HG02884 (cell line): ENCODE results near the gene RAPGEF4.

Experiments
- ATAC-seq: cut with Tn5 transposase; IDR thresholded peaks from one replicate; pipeline ENCODE4 v1.9.1; 2021; ENCODE audit warnings: mild to moderate bottlenecking, moderate library complexity; ENCODE audit not compliant: unreplicated experiment

RAPGEF4 gene

DNA sequence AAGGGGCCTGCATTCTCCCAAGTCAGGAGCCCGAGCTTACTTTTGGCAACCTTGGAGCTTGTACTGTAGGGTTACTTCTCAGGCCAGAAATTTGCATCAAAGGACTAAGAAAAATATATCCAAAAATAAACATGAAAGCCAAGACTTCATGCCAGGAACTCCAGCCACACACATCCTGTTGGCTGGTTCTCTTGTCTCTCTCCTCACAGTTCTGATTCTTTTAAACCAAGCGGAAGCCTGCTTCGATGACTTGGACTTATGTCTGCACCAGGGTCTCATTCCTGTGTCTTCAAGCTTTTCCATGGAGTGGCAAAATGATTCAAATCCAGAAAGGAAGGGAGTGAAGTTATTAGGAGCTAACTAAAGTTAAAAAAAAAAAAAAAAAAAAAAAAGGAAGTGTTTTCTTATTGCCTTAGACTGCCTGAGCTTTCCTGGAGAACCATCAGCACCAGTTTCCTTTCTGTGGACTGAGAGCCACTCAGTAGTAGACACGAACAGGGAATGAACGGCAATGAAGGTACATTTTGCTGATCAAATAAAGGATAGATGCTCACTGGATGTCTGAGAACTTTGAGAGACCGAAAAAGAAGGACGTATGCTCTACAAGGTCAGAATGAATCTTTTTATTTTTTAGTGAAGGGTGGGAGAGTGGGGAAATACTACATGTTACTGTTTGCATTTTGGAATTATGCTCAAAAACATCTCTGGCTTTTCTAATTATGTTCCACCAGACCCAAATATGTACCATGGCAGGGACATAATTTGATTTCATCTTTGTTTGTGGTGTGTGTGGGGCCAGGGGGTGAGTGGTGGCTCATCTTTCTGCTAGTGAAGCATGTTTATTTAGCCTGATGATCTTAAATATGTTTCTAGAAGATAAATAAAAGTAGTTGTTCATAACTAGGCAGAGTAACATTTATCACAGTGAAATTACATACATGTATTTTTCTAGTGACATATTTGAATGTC lies 86.0 kb downstream of the RAPGEF4 start:
- no peak for ATAC-seq

DNA sequence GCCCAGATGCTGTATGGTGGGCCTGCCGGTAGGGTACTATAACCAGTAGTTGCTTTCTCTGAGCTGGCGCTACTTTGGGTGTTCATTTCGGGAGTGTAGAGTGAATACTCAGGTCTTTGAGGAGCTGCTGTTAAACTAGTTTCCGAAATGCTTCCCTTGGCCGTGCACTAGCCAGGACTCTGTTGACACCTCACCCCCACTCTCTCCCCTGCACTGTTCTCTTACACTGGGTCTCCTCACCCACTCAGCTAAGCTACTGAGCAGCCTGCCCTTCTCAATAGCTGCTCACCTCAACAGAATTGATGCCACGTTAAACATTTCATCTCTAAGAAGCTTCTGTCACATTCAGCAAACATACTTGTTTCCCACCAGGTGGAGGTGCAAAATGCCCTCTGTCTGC lies 86.9 kb downstream of the RAPGEF4 start:
- no peak for ATAC-seq

DNA sequence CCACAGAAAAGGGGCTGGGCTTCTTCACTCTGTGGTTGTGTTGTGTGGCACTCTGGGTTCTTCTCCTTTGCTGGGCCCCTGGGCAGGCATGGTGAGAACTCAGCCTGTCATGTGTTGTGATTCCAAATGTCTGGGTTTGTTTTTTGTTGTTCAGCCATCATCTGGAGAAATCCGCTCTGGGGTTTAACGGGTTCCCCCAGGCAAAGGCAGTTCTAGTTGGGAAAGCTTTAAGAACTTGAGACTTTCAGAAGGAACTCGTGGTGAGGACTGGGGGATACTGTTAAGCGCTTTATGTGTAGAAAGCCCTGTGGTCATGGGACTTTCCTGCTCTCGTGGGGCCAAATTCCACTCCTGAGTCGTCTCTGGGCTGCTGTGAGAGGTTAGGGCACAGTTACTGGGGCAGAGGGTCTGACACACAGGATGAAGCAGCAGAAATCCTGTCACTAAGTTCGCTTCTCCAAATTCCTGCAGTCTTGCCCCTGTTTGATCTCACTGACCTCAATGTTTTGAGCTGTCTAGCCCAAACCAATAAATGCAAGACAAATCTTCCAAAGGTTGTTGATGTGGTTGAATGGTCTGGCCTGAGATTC lies 87.7 kb downstream of the RAPGEF4 start:
- no peak for ATAC-seq

DNA sequence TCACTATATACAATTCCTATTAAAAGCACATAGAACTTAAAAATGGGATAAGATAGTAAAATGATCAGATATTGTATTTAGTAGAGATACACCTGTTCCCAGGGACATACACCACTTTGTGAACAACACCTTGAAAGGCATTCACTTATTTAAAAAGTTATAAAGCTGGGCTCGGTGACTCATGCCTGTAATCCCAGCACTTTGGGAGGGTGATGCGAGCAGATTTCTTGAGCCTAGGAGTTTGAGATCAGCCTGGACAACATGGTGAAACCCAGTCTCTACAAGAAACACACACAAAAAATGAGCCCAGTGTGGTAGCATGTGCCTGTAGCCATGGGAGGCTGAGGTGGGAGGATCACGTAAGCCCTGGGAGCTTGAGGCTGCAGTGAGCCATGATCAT lies 90.9 kb downstream of the RAPGEF4 start:
- ATAC-seq = no peak

DNA sequence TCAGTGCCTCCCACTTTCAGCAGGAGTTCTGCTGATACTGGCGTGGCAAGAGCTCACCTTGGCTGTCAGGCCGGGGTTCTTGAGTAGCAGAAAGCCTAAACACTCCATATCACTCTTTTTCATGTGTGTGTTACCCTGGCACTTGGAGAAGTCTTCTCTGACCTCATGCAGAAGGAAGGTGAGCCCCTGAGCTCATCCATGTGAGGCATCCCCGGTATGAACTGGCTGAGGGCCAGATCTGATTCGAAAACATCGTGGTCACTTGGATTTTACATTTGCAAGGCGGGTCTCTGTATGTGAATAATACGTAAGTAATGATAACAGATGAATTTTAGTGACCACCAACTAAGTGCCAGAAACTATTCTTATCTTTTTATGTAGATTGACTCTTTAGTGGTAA lies 93.6 kb downstream of the RAPGEF4 start:
- ATAC-seq = no peak

DNA sequence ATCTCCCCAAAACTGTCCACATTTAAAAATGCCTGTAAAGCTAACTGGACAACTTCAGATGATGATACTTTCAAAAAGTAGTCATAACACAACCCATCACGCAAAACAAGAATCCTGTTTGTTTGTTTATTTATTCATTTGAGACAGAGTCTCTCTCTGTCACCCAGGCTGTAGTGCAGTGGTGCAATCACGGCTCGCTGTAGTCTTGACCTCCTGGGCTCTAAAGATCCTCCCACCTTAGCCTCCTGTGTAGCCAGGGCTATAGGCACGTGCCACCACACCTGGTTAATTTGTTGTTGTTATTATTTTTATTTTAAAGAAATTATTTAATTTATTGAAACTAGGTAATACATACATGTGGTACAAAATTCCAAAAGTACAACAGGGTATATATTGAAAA lies 94.8 kb downstream of the RAPGEF4 start:
- ATAC-seq = no peak

DNA sequence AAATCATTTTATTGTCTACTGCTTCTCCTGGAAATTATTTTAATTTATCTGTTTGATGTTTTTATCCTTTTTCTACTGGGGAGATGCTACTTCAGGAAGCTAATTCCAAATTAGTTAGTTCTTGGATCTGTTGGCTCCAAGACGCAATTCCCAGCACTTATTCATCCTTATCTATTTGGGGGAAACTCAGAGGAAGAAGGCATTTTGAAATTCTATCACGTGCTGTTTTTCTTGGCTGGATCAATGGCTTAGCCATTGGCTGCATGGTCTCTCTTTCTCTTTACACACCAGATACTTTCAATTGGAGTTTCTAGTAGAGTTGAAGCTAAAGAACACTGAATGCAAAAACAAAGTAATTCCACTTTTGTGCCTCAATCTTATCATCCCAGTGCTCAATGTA lies 98.3 kb downstream of the RAPGEF4 start:
- no peak for ATAC-seq

DNA sequence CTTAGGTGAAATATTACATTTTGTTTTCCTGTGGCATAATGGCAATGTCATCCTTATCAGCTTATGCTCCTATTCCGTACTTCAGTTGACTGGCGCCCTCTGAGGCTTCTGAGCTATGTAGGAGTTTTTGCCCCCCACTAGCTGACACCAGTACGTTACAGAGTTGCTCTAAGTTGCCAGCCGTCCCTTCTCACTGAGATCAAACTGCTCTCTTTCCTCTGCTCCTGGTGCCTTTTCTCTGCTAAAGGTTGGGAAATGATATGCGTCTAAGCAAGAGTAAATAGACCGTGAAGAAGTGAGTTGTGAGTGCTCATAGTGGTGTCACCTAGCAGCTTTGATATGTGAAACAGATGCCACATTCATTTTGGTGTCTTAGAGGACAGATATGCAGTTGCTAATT lies 99.2 kb downstream of the RAPGEF4 start:
- no peak for ATAC-seq

DNA sequence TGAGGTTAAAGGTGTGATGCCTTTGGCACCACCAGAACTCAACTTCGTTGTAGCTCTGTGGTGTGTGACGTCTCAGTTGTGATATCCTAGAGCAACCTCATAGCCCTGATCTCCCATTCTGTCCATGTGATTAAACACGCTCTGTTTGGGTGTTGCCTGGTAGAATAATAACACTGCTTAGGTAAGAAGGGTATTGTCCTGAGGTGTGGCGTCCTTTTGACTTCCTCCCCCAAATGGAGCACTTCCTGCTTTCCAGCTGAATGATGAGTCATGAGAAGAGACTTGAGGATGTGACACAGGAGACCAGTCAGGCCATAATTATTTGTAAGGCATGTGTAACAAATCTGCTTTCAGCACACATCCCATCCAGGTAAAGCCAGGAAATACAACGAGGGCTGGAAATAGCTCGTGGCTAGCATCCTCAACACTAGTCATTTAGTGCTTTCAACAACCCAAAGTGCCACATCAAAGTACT lies 100.7 kb downstream of the RAPGEF4 start:
- ATAC-seq = no peak

DNA sequence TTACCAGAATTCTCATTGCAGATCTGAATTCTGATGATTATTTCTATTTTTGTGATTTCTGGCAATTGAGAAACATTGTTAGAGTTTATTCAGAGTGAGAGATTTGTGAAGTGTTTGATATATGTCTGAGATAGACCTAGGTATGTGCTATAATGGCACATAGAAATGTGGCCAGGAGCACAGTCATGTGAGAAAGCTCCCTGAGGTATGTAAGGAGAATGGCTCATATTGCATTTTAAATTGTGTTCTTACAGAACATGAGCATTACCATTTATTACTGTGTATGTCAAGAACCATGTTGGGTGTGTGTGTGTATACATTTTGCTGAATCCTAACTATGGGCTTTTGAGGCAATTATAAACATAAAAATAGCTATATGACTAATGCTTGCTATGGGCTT lies 101.2 kb downstream of the RAPGEF4 start:
- no peak for ATAC-seq

DNA sequence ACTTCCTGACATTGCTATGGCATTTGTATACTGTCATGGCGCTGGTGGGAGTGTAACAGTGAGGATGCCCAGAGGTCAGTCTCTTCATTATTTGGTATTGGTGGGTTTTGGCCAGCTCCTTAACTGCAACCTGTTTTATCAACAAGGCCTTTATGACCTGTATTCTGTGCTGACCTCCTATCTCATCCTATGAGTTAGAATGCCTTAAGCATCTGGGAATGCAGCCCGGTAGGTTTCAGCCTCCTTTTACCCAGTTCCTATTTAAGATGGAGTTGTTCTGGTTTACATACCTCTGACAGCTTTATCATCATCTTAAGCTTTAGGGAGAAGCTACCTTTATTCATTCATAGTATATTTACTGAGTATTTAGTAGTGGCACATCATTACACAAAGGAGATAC lies 103.8 kb downstream of the RAPGEF4 start:
- ATAC-seq = no peak

DNA sequence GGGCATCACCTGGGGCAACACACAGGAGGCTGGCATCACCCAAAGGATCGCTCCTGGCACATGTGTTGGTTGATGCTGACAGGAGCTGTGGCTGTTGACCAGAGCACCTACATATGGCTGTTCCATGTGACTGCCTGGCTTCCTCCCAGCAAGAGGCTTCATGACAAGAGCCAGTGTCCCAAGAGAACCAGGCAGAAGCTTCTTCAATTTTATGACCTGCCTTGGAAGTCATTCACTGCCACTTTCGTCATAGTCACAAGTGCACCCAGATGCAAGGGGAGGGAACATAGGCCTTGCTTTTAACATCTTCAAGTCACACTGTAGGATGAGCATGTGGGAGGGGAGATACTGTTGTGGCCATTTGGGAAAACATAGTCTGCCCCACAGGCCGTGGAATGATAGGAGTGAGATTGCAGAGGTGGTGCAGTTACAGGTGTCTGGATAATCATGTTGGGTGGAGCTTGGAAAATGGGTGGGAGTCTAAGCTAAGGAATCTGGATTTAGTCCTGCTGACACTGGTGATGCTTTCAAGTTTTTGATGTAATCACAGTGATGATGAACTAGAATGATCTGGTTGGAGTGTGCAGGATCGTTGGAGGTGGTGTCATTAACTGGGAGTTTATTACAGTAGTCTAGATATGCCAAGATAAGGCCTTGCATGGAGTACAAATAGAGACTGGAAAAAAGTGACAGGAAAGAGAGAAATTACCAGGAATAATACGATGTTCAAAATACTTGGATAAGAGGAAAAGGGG lies 107.0 kb downstream of the RAPGEF4 start:
- ATAC-seq = no peak

DNA sequence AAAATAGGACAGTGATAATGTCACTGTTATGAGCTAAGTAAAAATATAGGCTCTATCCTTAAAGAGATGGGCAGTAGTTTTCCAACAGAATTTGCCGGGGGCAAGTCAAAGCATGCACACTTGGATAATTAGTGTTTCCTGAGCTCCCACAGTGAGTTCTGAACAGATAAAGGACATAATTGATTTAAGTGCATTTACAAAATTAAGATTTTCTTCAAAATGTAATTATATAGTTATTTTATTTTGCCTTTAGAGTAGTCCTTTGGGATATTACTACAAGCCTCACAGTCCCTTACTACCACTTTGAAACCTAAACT lies 107.6 kb downstream of the RAPGEF4 start:
- no peak for ATAC-seq

DNA sequence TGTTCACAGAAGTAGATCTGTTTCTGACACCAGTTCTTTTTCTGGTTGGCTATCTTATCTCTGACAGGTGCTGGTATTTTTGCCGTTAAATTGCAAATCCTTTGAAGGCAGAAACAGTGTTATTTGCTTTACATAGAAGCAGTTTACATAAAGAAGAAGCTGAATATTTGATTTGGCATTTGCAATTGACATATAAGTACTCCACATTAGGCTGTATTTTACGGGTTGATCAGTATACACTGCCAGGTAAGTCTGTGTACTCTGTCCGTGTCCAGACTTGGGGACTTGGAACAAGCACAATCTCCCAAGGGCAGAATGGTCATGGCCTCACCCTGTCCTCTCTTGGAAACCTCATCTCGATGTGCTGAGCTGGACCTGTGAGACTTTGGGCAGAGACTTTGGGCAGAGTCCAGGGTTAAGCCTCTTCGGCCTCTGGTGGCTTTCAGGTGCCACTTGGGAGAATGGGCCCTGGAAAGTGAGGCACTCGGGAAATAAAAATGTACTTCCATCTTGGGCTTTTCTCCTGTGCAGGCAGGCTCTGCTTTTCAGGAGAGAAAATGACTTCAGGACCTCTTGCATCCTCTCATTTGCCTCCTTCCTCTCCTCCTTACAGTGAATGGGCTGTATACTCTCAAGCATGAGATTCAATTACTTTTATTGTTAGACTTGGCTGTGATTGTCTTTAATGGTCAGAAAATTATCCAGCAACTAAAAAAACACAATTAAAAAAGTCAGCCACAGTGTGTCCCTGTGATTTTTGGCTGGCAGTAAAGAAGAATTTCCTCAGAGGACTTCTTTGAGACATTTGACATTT lies 108.5 kb downstream of the RAPGEF4 start:
- ATAC-seq = no peak

DNA sequence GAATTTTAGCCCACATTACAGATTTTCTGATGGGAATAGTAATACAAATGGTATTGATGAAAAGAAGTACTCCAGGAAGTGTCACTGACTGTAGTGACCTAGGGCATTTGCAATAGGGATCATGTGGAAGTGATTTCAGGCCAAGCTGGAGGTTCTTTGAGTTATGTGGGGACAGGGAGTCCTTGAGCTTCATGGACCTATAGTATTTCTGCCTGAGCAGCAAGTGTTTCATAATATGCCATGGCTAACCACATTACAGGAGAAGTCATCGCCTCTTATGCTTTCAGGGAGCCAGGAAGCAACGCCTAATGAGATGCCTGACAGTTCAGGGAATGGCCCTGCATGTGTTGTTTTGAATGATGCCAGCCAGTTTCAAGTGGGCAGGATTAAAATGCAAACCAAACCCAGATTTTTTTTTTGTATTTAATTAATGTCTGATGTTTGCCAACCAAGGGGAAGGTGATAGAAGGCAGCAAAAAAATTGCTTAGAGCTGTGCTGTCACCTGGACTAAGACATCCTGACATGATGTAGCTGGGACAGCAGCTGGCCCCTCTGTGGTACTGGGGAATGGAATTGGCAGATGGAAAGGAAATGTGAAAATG lies 109.5 kb downstream of the RAPGEF4 start:
- no peak for ATAC-seq

DNA sequence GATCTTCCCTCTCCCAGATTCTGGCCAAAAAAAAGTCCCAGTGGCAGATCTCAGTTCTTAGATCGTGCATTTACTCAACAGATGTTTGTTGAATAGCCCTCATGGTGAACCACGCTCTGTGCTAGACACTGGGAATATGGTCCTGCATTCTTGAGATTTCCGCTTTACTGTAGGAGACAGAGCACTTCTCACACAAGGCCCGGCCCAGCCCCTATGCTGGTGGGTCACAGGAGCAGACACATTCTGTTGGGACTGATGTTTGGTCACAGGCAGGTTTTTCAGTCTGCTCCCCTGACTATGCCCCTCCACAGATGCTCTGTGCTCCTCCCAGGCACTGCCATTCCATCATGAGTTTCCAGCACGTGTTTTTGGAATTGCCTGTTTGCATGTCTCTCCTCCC lies 110.9 kb downstream of the RAPGEF4 start:
- ATAC-seq = no peak

DNA sequence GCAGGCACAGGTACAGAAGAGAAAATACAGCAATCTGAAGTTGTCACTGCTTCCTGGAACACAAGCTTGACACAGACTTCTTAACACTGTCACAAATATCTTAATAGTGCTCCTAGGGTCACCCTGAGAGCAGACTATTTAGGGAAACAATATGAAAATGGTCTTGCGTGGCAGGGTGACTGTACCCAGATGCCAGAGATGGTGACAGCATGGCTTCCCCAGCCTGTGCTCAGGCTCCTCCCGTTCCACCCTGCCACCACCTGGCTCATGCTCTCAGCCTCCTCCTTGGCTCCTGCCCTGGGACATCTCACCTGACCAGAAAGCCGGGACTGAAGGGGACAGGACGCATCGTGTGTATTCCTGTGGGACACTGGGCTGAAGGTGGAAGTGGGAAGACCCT lies 111.5 kb downstream of the RAPGEF4 start:
- no peak for ATAC-seq

DNA sequence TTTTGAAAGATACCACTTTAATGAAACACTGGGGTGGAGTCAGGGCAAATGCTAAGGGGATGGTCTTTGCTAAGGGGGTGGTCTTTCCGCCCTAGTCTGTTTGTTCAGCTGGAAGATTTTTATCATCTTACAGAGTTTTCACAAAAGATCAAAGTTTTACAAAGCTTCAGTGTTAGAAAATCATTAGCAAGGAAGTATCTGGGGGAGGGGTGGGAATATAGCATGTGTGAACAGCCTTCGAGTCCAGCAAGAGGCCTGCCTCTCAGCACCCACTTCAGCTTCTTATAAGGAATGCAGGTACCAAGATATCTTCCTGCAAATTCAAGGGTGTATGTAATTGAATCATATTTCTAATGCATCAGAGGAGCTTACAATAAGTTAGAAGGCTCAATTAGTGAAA lies 112.9 kb downstream of the RAPGEF4 start:
- ATAC-seq = no peak

DNA sequence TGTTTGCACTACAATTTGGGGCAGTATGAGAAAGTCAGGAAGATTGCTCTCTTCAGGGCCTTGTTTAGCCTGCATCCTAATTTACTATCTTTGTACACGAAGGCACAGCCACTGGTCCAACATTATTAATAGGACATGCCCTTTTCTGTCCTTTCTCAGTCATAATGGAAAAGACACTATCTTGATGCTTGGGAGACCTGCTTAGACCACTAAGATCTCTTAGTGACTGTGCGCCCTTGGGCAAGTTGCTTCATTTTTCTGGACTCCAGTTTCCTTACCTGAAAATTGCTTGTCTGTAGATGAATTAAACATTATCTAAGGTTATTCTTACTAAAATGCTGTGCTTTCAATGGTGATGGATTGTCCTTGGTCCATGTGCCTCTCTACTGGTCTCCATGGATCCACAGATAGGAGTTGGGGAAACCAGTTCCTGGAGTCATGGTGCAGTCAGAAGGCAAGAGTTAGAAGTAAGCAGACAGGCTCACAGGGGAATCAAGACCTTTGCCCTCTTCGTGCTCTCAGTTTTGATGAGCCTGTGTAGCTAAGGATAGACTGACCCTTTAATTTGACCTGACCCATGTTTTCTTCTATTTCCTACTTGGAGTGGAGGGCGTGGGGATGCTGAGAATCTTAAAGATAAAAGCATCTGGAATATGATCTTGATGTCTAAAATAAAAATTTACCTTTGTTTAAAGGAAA lies 114.0 kb downstream of the RAPGEF4 start:
- no peak for ATAC-seq

DNA sequence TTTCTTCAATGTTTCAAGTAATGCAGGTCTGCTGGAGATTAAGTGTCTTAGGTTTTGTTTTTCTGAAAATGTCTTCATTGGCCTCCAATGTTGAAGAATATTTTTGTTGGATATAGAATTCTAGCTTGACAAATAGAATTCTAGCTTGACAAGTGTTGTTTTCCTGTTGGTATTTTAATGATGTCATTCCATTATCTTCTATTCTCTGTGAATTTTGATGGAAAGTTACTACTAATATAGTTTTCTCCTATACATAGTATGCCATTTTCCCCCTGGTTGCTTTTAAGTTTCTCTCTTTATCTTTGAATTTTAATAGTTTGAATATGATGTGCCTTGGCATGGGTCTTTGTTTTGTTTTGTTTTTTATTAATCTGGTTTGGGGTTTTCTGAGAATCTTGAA lies 119.9 kb downstream of the RAPGEF4 start:
- no peak for ATAC-seq
